ENCODE measurements around the gene BIRC3.

GRCh38 chr11:102387043-102387781, 69.9 kb downstream of the BIRC3 start:
- TF ChIP-seq CTCF (optimal IDR thresholded peaks at IDR 0.05 in 1 of 3, IDR thresholded peaks at IDR 0.05 in 1 of 3, conservative IDR thresholded peaks at IDR 0.05 in 1 of 3; ENCODE audit: extremely low read depth in 1 of 3, insufficient read depth in 2 of 3, low read length in 3 of 3) (no peak), EZH2 (IDR thresholded peaks at IDR 0.05; ENCODE audit: low read length) (no peak)

Measured in keratinocyte (primary cell).